Upper lobe of left lung (tissue), 4 donors: Measurements from ENCODE around the gene SLC46A1.

Experiments used
- EP300 ChIP-seq, 4 donors: sonication (generic); formaldehyde crosslinking; IDR thresholded peaks; one replicate each; pipeline ENCODE4 v1.5.1; 2017; ENCODE audit warnings: antibody characterized with exemption in 4 of 4, control low read depth in 2 of 4
- POLR2A ChIP-seq, 4 donors: fragments of 450-650 bp; IDR thresholded peaks; one replicate each; pipeline ENCODE4 v1.5.1; 2016 to 2017; ENCODE audit warnings: antibody characterized with exemption in 4 of 4, mild to moderate bottlenecking in 2 of 4
- POLR2AphosphoS5 ChIP-seq, 2 donors: sonication (generic); formaldehyde crosslinking; IDR thresholded peaks; one replicate each; pipeline ENCODE4 v1.5.1; 2017; ENCODE audit warnings: antibody characterized with exemption in 2 of 2
- TF ChIP-seq, protein P1 (sequence below), 6 experiments: fragments of 450-650 bp in 4 of 6; fragments of 200-600 bp in 2 of 6; sonication (generic) in 2 of 6; IDR thresholded peaks; one replicate each; pipeline ENCODE4 v1.5.1; 2016 to 2019; ENCODE audit warnings: antibody characterized with exemption in 6 of 6

DNA sequence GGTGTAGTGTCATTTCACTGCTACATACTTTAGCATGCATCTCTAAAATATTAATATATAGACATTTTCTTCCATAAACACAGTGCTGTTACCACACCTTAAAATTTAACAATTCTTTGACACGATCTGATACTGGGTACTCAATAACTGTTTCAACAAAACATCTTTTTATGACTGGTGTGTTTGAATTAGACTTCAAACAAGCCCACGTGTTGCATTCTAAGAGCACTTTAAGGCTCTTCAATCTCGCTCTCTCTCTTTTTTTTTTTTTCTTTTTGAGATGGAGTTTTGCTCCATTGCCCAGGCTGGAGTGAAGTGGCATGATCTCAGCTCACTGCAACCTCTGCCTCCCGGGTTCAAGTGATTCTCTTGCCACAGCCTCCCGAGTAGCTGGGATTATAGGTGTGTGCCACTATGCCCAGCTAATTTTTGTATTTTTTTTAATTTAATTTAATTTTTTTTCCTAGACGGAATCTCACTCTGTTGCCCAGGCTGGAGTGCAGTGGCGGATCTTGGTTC is 15.8 kb upstream of the SLC46A1 start:
- no peak for TF ChIP-seq EP300 (IDR thresholded peaks at IDR 0.05)
- no peak for TF ChIP-seq POLR2A (IDR thresholded peaks at IDR 0.05)
- peak in 1 of 2 donors; percentile 12 for TF ChIP-seq POLR2AphosphoS5 (IDR thresholded peaks at IDR 0.05)
- TF ChIP-seq, protein P1, sequence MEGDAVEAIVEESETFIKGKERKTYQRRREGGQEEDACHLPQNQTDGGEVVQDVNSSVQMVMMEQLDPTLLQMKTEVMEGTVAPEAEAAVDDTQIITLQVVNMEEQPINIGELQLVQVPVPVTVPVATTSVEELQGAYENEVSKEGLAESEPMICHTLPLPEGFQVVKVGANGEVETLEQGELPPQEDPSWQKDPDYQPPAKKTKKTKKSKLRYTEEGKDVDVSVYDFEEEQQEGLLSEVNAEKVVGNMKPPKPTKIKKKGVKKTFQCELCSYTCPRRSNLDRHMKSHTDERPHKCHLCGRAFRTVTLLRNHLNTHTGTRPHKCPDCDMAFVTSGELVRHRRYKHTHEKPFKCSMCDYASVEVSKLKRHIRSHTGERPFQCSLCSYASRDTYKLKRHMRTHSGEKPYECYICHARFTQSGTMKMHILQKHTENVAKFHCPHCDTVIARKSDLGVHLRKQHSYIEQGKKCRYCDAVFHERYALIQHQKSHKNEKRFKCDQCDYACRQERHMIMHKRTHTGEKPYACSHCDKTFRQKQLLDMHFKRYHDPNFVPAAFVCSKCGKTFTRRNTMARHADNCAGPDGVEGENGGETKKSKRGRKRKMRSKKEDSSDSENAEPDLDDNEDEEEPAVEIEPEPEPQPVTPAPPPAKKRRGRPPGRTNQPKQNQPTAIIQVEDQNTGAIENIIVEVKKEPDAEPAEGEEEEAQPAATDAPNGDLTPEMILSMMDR (IDR thresholded peaks at IDR 0.05) = no peak
